ENCODE measurements around the gene PAQR7.
A peak's percentile ranks its signal among the peaks of the same experiment; 100 is the strongest.

PAQR7 gene

GRCh38 chr1:25873120-25873519 lies 2.4 kb downstream of the PAQR7 start:
- no peak for DNase-seq (ENCODE audit: low read depth in 2 of 2)

DNA sequence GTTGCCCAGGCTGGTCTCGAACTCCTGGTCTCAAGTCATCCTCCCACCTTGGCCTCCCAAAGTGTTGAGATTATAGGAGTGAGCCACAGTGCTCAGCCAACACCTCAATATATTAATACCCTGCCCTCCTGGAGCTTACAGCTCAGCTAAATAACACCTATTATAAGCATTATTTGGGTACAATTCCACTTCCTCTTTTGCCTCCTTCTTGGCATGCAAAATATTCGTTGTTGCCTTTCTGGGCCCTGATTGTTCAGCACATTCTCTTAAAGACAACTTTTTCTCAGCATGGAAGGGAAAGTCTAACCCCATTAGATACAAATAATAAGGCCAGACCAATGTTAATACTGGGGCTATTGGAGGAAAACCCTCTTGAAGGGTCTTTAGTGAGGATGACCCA lies 2.8 kb downstream of the PAQR7 start:
- DNase-seq (ENCODE audit: low read depth in 2 of 2) = no peak

DNA sequence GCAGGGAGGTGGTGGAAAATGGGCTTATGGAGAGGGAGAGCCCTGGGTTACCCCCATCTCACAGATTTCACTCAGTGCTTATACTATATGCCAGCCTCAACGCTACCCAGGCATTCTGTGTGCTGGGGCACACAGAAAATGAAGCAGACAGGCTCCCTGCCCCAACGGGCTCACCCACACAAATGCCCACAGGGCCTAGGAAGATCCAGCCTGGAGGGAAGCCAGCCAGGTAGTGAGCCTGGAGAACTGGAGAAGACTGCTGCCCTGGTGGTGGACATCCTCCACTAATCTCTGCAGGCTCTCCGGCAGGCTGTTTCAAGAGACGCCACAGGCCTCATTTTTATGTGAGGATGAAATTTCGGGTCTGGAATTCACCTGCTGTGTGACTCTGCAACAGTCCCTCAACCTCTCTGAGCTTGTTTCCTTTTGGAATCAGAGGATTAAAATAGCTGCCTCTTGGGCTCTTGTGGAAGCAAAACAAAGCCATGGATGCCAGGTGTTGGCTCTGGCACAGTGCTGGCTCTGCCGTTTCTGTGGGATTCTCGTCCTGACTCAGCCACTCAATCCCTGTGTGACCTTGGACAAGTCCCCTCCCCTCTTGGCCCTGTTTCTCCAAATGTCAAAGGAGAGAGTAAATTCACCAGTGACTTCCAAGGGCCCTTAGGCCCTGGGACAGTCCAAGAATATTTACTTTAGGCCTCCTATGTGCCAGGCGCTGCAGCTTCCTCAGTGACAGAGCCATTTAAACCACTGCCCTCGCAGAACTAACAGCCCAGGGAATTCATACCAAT lies 3.6 kb downstream of the PAQR7 start:
- DNase-seq (ENCODE audit: low read depth in 2 of 2) = no peak

- DNase-seq (ENCODE audit: low read depth in 2 of 2) = no peak
Observed at GRCh38 chr1:25871086-25871703, 4.3 kb downstream of the PAQR7 start.

- no peak for DNase-seq (ENCODE audit: low read depth in 2 of 2)
Observed at GRCh38 chr1:25870614-25871013, 4.9 kb downstream of the PAQR7 start.

DNA sequence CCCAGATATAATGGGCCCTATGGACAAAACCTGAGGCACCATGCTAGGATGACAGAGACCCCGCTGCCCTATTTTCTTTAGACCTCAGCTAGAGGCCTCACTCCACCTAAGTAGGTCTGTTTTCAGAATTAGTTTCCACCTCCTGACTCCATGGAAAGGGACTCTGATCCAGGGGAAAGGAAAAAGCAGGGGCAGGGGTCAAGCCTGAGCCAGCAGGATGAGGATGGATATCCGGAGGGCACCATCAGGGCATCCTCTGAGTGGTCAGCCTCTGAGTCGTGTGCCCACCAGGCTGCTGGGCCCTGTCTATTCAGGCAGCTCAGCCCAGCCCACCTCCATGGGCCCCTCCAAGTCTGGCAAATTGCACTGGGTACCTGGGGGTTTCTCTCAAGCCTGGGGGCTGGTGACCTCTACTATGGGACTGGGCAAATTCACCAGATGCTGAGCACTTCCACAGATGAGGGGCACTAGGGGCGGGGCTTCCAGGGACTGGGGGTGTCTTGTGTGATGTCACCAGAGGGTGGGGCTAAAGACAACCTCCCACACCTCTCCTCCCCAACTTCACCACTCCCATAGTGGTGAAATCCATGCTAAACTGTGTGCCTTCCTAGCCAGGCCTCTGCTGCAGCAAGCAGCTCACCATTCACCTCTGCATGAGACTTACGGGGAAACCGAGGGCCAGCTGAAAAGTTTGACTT lies 5.5 kb downstream of the PAQR7 start:
- no peak for DNase-seq (ENCODE audit: low read depth in 2 of 2)

DNA sequence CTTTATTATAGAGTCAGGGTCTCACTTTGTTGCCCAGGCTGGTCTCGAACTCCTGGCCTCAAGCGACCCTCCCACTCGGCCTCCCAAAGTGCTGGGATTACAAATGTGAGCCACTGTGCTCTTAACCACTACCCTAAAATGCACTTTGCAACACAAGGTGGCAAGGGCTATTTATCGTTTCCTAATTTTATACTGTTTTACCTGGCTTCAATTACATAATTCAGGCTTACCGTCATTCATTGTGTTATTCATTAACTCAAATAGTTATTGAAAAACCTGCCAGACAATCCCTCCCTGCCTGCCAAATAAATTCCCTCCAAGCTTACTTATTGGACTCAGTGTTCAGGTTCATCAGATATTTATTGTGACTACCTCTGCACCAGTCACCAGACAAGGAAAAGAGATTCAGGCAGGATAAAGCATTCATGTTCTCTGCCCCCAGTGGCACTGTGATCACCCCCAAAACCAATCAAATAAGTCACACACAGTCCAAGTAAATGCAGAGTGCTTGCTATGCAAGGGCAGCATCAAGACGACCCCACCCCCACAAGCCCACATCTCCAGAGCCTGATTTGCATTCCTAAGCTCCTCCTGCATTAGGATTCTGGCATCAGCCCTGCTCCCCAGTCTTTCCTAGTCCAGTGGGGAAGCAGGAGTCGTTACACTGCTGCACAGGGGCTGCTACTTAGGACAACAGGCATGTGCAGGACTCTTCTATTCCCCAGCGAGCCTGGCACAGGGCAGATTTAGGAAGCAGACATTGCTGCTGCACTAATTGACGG lies 8.1 kb downstream of the PAQR7 start:
- no peak for DNase-seq (ENCODE audit: low read depth in 2 of 2)

GRCh38 chr1:25866288-25866687 lies 9.2 kb downstream of the PAQR7 start:
- DNase-seq (ENCODE audit: low read depth in 2 of 2) = no peak

- DNase-seq (ENCODE audit: low read depth in 2 of 2) = no peak
Observed at GRCh38 chr1:25864434-25864833, 11.1 kb downstream of the PAQR7 start.

GRCh38 chr1:25863486-25864262 lies 11.8 kb downstream of the PAQR7 start:
- DNase-seq (ENCODE audit: low read depth in 2 of 2) = no peak

DNA sequence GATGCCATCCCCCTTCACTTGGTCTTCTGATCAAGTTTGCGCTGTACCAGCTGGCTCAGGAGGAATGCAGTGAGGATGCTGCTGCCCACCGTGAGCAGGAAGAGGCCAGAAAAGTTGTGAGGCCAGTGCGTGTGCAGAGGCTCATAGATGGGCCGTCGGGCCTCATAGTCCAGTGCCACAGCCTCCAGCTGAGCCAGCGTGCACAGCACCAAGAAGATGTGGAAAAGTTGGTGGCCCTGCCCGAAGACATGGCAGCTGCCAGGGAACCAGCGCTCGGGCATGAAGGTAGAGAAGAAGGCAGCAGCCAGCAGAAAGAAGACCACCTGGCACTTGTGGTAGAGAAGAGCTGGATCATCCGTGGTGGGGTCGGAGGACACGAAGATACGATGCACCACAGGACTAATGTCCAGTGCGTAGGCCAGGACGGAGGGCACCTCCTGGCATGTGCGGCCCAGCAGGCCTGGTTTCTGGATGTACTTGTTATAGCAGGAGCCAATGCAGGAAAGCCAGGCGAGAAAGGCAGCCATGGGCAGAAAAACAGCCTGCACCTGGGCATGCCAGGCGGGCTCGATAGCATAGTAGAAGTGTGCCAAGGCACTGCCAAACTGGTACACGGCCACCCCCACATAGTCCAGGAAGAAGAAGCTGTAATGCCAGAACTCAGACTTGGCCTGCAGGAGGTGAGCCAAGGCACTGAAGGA lies 12.6 kb downstream of the PAQR7 start:
- no peak for DNase-seq (ENCODE audit: low read depth in 2 of 2)

DNA sequence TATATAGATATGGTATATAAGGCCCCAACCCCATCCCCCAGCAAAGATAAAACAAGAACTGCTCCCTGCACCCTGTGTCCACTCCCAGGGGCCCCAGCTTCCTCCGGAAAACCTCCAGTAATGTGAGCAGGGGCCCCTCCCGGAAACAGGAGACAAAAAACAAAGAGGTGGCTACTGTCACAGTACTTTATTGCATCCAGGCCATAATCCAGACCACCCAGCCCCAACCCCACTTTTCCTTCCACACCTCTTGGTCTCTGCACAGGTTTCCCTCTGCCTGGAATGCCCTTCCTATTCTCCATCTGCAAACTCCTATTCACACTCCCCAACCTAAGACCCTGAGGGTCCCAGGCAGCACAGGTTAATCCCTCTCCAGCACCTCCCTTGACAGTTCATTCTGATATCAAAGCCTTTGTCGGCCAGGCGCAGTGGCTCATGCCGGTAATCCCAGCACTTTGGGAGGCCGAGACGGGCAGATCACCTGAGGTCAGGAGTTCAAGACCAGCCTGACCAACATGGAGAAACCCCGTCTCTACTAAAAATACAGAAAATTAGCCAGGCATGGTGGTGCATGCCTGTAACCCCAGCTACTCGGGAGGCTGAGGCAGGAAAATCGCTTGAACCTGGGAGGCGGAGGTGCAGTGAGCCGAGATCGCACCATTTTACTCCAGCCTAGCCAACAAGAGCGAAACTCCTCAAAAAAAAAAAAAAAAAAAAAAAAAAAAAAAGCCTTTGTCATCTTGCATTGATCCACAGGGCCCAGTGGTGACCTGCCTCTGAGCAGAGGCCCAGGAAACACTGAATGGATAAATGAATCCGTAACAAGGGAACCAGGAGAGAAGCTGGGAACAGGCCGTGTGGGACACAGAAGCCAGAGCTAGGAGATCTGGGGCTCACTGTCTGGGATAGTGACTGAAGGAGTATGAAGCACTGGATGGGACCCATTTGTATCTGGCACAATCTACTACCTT lies 13.9 kb downstream of the PAQR7 start:
- no peak for DNase-seq (ENCODE audit: low read depth in 2 of 2)

DNA sequence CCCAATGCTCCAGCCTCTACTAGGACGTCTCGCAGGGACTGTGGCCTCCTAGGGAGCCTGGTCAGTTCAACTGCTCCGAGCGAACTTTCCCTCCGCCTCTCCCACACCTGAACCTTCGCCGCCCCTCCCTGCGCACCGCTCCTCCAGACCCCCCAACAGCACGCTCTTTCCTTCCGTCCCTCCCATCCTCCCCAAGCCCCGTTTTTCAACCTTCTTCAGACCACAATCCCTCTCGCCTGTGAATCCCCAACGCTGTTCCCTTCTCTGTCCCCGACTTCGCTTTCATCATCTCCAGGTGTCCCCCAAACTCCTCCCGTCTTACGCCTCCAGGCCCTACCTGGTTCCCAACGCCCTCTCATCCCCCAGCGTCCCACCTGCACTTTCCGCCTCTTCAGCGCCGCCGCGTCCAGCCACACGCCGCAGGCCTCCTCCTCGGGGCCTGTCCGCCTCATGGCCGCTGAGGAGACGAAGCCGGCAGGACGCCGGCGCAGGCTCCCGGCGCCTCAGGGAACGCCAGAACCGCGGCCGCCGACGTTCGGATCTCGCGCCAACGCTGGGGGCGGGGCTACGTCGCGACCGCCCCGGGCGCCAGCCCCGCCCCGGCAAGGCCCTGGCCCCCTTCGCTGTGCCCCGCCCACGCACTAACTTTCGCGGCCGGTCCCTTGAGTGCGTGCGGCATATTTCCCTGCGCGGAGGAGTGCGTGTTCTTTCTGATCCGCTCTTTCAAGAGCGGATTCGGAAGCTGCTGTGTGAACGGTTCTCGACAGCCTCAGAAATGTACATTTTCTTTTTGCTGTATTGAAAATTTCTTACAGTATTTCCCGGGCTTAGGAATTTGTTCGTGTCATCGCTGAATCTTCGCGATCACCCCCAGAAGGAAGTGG lies 16.4 kb downstream of the PAQR7 start, which contains the start of gene AUNIP:
TSS of gene AUNIP (minus strand) at position 552 of the 884 bp plus-strand sequence. CDS start at position 452, 100 bp downstream.
- peak; percentile 64 to 84 for DNase-seq (ENCODE audit: low read depth in 2 of 2)

DNA sequence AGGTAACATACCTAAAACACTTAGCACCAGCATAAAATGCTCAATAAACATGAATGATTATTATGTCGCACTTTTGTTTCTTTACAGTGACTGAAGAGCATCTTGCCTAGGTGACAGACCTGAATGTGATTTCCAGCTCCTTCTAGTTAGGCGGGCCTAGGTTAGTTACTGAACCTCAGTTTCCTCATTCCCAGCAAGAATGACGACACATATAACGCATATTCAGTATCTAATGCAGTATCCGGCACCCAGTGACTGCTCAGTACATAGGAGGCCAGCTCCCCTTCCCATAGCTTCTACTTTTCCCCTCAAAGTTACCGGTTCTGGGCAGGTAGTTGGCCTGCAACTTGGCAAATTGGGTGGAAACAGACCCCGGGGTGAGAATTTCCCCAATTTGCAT lies 17.0 kb downstream of the PAQR7 start:
- DNase-seq (ENCODE audit: low read depth in 2 of 2) = no peak

DNA sequence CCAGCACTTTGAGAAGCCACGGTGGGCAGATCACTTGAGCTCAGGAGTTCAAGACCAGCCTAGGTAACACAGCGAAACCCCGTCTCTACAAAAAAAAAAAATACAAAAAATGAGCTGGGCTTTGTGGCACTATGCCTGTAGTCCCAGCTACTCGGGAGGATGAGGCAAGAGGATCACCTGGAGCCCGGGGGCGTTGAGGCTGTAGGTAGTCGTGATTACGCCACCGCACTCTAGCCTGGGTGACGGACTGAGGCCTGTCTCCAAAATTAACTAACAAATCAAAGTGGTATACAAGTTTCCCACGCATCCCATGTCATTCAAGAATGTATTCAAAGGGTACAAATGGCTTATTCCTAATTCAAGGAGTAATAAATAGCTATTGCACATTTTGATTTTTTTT lies 18.7 kb downstream of the PAQR7 start:
- DNase-seq (ENCODE audit: low read depth in 2 of 2) = no peak

DNA sequence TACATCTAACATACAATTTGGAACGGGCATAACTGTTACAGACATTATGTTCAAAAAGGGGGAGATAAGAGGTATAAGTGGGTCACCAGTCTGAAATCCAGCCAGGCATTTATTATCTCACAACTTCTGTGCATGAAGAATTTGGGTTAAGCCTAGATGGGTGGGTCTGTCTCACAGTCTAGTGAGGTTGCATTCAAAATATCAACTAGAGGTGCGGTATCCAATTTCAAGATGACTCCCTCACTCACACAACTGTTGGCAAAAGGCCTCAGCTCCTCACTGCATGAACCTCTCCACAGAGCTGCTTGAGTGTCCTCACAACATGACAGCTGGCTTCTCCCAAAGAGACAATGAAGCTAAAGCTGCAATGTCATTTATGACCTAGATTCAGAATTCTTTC lies 21.0 kb downstream of the PAQR7 start:
- DNase-seq (ENCODE audit: low read depth in 2 of 2) = no peak

- no peak for DNase-seq (ENCODE audit: low read depth in 2 of 2)
Observed at GRCh38 chr1:25848531-25848930, 27.0 kb downstream of the PAQR7 start.

GRCh38 chr1:25847929-25848328 lies 27.6 kb downstream of the PAQR7 start:
- no peak for DNase-seq (ENCODE audit: low read depth in 2 of 2)
